SK-N-SH treated with all-trans-retinoic acid at 6 μM for 48 hours (cell line): Measurements from ENCODE around the gene CLIC5.

ENCODE experiments used
- ATAC-seq: fragments of 200-7000 bp; cut with Tn5 transposase; 3 replicates; pipeline ENCODE4 v1.9.1; 2020; ENCODE audit warnings: mild to moderate bottlenecking, moderate library complexity
- ARNTL ChIP-seq: fragments of 450-650 bp; formaldehyde crosslinking; IDR thresholded peaks from 2 replicates; pipeline ENCODE4 v1.5.0; 2020; ENCODE audit warnings: low read depth, mild to moderate bottlenecking, moderate library complexity, borderline replicate concordance
- BACH2 ChIP-seq: fragments of 250-450 bp; sonication (Bioruptor Pico); IDR thresholded peaks from 2 replicates; pipeline ENCODE4 v1.9.0; 2021; ENCODE audit warnings: mild to moderate bottlenecking, borderline replicate concordance
- CSDC2 ChIP-seq: fragments of 250-450 bp; sonication (Bioruptor Pico); IDR thresholded peaks from 2 replicates; pipeline ENCODE4 v1.5.0; 2020; ENCODE audit warnings: mild to moderate bottlenecking, moderate library complexity
- ESRRG ChIP-seq: fragments of 250-450 bp; sonication (Bioruptor Pico); IDR thresholded peaks from 2 replicates; pipeline ENCODE4 v1.6.1; 2021; ENCODE audit warnings: mild to moderate bottlenecking
- GLIS3 ChIP-seq: fragments of 250-450 bp; sonication (Bioruptor Pico); IDR thresholded peaks from 2 replicates; pipeline ENCODE4 v1.5.0; 2020; ENCODE audit warnings: mild to moderate bottlenecking, moderate library complexity
- ISL1 ChIP-seq: fragments of 250-450 bp; sonication (Bioruptor Pico); IDR thresholded peaks from 2 replicates; pipeline ENCODE4 v2.1.2; 2022; ENCODE audit warnings: mild to moderate bottlenecking, moderate library complexity
- OSR1 ChIP-seq: fragments of 250-450 bp; sonication (Bioruptor Pico); IDR thresholded peaks from 2 replicates; pipeline ENCODE4 v1.8.0; 2022; ENCODE audit warnings: moderate library complexity, mild to moderate bottlenecking, inconsistent platforms
- RARB ChIP-seq: fragments of 250-450 bp; sonication (Bioruptor Pico); IDR thresholded peaks from 2 replicates; pipeline ENCODE4 v1.8.0; 2021; ENCODE audit warnings: mild to moderate bottlenecking, moderate library complexity
- SNAI2 ChIP-seq: fragments of 250-450 bp; sonication (Bioruptor Pico); IDR thresholded peaks from 2 replicates; pipeline ENCODE4 v1.5.0; 2020; ENCODE audit warnings: mild to moderate bottlenecking, moderate library complexity
- TCF4 ChIP-seq: fragments of 250-450 bp; sonication (Bioruptor Pico); IDR thresholded peaks from 2 replicates; pipeline ENCODE4 v1.8.0; 2021; ENCODE audit warnings: mild to moderate bottlenecking, moderate library complexity, borderline replicate concordance
- TOX ChIP-seq: fragments of 250-450 bp; sonication (Bioruptor Pico); IDR thresholded peaks from 2 replicates; pipeline ENCODE4 v1.8.0; 2021; ENCODE audit warnings: mild to moderate bottlenecking, moderate library complexity, borderline replicate concordance
- ZC3H10 ChIP-seq: fragments of 250-450 bp; sonication (Bioruptor Pico); IDR thresholded peaks from 2 replicates; pipeline ENCODE4 v1.5.1; 2021; ENCODE audit warnings: mild to moderate bottlenecking, moderate library complexity
- ZFP3 ChIP-seq: fragments of 250-450 bp; sonication (Bioruptor Pico); IDR thresholded peaks from 2 replicates; pipeline ENCODE4 v1.5.0; 2020; ENCODE audit warnings: mild to moderate bottlenecking, moderate library complexity
- ZFP30 ChIP-seq: fragments of 450-650 bp; formaldehyde crosslinking; IDR thresholded peaks from 2 replicates; pipeline ENCODE4 v1.5.0; 2022; ENCODE audit warnings: mild to moderate bottlenecking, moderate library complexity
- ZNF565 ChIP-seq: fragments of 450-650 bp; formaldehyde crosslinking; conservative IDR thresholded peaks from 2 replicates; pipeline ENCODE4 v1.5.0; 2020; ENCODE audit warnings: low read depth, mild to moderate bottlenecking, moderate library complexity
- ZNF70 ChIP-seq: fragments of 450-650 bp; formaldehyde crosslinking; IDR thresholded peaks from 2 replicates; pipeline ENCODE4 v1.5.0; 2020; ENCODE audit warnings: mild to moderate bottlenecking, moderate library complexity
- ZNF8 ChIP-seq: fragments of 450-650 bp; formaldehyde crosslinking; IDR thresholded peaks from 2 replicates; pipeline ENCODE4 v1.5.0; 2020; ENCODE audit warnings: mild to moderate bottlenecking, moderate library complexity
- TF ChIP-seq, protein P1 (sequence below): fragments of 250-450 bp; sonication (Bioruptor Pico); IDR thresholded peaks from 2 replicates; pipeline ENCODE4 v1.5.0; 2020; ENCODE audit warnings: mild to moderate bottlenecking, moderate library complexity
- TF ChIP-seq, protein P2 (sequence below): fragments of 250-450 bp; sonication (Bioruptor Pico); IDR thresholded peaks from 2 replicates; pipeline ENCODE4 v1.5.1; 2020; ENCODE audit warnings: low read depth, mild to moderate bottlenecking, moderate library complexity
- TF ChIP-seq, protein P3 (sequence below): fragments of 250-450 bp; sonication (Bioruptor Pico); IDR thresholded peaks from 2 replicates; pipeline ENCODE4 v1.8.0; 2020; ENCODE audit warnings: mild to moderate bottlenecking, moderate library complexity, borderline replicate concordance
- TF ChIP-seq, protein P4 (sequence below): fragments of 250-450 bp; sonication (Bioruptor Pico); IDR thresholded peaks from 2 replicates; pipeline ENCODE4 v1.5.1; 2021; ENCODE audit warnings: mild to moderate bottlenecking, moderate library complexity
- TF ChIP-seq, protein P5 (sequence below): fragments of 250-450 bp; sonication (Bioruptor Pico); IDR thresholded peaks from 2 replicates; pipeline ENCODE4 v1.8.0; 2021; ENCODE audit warnings: low read depth, mild to moderate bottlenecking, moderate library complexity, borderline replicate concordance

CLIC5 gene

DNA sequence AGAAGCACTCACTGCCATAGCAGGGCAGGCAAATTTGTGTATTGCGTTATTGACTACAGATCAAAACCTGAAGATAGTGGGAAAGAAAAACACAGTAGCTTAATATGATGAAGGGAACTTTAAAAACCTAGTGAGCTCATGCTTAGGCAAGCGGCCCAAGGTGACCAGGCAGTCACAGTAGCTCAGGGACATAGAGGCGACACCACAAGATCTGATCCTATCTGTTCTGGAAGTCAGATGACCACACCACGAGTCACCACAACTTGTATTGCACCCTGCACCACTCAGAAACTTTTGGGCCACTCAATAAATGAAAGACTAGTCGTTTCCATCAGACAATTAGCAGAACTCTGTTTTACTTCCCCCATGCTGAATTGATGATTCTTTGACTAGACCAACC lies 4.9 kb downstream of the CLIC5 start:
- TF ChIP-seq, protein P1, sequence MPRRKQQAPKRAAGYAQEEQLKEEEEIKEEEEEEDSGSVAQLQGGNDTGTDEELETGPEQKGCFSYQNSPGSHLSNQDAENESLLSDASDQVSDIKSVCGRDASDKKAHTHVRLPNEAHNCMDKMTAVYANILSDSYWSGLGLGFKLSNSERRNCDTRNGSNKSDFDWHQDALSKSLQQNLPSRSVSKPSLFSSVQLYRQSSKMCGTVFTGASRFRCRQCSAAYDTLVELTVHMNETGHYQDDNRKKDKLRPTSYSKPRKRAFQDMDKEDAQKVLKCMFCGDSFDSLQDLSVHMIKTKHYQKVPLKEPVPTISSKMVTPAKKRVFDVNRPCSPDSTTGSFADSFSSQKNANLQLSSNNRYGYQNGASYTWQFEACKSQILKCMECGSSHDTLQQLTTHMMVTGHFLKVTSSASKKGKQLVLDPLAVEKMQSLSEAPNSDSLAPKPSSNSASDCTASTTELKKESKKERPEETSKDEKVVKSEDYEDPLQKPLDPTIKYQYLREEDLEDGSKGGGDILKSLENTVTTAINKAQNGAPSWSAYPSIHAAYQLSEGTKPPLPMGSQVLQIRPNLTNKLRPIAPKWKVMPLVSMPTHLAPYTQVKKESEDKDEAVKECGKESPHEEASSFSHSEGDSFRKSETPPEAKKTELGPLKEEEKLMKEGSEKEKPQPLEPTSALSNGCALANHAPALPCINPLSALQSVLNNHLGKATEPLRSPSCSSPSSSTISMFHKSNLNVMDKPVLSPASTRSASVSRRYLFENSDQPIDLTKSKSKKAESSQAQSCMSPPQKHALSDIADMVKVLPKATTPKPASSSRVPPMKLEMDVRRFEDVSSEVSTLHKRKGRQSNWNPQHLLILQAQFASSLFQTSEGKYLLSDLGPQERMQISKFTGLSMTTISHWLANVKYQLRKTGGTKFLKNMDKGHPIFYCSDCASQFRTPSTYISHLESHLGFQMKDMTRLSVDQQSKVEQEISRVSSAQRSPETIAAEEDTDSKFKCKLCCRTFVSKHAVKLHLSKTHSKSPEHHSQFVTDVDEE (CRISPR knock-in tag), result no peak
- TF ChIP-seq CSDC2 (no peak), ZNF565 (CRISPR knock-in tag) (no peak), ZFP30 (CRISPR knock-in tag) (no peak), ZNF70 (CRISPR knock-in tag) (no peak), OSR1 (CRISPR knock-in tag) (no peak), SNAI2 (CRISPR knock-in tag) (no peak)
- TF ChIP-seq, protein P2, sequence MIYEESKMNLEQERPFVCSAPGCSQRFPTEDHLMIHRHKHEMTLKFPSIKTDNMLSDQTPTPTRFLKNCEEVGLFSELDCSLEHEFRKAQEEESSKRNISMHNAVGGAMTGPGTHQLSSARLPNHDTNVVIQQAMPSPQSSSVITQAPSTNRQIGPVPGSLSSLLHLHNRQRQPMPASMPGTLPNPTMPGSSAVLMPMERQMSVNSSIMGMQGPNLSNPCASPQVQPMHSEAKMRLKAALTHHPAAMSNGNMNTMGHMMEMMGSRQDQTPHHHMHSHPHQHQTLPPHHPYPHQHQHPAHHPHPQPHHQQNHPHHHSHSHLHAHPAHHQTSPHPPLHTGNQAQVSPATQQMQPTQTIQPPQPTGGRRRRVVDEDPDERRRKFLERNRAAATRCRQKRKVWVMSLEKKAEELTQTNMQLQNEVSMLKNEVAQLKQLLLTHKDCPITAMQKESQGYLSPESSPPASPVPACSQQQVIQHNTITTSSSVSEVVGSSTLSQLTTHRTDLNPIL (CRISPR knock-in tag), result no peak
- TF ChIP-seq, protein P3, sequence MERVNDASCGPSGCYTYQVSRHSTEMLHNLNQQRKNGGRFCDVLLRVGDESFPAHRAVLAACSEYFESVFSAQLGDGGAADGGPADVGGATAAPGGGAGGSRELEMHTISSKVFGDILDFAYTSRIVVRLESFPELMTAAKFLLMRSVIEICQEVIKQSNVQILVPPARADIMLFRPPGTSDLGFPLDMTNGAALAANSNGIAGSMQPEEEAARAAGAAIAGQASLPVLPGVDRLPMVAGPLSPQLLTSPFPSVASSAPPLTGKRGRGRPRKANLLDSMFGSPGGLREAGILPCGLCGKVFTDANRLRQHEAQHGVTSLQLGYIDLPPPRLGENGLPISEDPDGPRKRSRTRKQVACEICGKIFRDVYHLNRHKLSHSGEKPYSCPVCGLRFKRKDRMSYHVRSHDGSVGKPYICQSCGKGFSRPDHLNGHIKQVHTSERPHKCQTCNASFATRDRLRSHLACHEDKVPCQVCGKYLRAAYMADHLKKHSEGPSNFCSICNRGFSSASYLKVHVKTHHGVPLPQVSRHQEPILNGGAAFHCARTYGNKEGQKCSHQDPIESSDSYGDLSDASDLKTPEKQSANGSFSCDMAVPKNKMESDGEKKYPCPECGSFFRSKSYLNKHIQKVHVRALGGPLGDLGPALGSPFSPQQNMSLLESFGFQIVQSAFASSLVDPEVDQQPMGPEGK (CRISPR knock-in tag), result no peak
- TF ChIP-seq, protein P4, sequence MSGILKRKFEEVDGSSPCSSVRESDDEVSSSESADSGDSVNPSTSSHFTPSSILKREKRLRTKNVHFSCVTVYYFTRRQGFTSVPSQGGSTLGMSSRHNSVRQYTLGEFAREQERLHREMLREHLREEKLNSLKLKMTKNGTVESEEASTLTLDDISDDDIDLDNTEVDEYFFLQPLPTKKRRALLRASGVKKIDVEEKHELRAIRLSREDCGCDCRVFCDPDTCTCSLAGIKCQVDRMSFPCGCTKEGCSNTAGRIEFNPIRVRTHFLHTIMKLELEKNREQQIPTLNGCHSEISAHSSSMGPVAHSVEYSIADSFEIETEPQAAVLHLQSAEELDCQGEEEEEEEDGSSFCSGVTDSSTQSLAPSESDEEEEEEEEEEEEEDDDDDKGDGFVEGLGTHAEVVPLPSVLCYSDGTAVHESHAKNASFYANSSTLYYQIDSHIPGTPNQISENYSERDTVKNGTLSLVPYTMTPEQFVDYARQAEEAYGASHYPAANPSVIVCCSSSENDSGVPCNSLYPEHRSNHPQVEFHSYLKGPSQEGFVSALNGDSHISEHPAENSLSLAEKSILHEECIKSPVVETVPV, result no peak

DNA sequence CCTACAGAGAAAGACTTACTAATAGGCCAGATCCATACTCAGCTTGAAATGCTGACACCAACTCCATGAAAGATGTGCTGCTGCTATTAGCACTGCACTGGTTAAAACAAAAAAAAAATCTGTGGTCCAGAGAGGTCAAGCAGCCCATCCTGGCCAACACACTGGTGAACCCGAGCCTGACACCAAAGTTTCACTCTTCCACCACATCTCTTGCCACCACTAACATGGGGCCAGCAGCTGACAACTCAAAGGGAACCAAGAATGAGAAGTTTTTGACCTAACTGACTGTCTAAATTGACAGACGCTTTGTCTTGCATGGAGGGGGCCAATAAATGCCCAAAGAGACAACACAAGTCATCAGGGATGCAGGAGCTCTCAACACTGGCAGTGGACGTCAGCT lies 5.4 kb downstream of the CLIC5 start:
- no peak for TF ChIP-seq SNAI2 (CRISPR knock-in tag)
- TF ChIP-seq ZNF565 (CRISPR knock-in tag), result no peak
- no peak for TF ChIP-seq ZNF8 (CRISPR knock-in tag)
- TF ChIP-seq ZNF70 (CRISPR knock-in tag), result no peak
- TF ChIP-seq CSDC2, result no peak
- TF ChIP-seq OSR1 (CRISPR knock-in tag), result no peak
- no peak for TF ChIP-seq ZFP30 (CRISPR knock-in tag)
- no peak for TF ChIP-seq GLIS3 (CRISPR knock-in tag)
- TF ChIP-seq ESRRG (CRISPR knock-in tag), result no peak
- TF ChIP-seq, protein P1 (CRISPR knock-in tag), result no peak
- no peak for TF ChIP-seq TOX (CRISPR knock-in tag)
- TF ChIP-seq RARB, result no peak
- TF ChIP-seq ZC3H10 (CRISPR knock-in tag), result no peak

More for the DNA sequence above, 4.9 kb downstream of the CLIC5 start:
- ATAC-seq, result no peak

DNA sequence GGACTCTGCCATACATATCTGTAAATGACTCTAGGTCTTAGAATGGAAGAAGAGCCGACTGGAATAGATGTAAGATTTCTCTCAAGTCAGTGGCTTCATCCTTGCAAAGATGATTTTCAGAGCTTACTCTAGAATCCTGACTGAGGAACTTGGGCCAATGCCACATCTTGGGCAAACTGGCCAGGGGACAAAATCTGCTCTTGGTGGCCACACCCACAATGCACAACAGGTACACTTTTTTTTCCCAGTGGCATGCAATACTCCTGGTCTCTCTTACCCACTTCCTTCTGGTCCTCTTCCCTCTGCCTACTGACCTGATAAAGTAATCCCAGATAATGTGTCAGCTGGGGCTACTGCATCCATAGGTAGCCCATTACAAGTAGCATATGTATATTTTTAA lies 13.4 kb downstream of the CLIC5 start:
- TF ChIP-seq, protein P2 (CRISPR knock-in tag), result no peak
- TF ChIP-seq GLIS3 (CRISPR knock-in tag), result no peak
- TF ChIP-seq, protein P5, sequence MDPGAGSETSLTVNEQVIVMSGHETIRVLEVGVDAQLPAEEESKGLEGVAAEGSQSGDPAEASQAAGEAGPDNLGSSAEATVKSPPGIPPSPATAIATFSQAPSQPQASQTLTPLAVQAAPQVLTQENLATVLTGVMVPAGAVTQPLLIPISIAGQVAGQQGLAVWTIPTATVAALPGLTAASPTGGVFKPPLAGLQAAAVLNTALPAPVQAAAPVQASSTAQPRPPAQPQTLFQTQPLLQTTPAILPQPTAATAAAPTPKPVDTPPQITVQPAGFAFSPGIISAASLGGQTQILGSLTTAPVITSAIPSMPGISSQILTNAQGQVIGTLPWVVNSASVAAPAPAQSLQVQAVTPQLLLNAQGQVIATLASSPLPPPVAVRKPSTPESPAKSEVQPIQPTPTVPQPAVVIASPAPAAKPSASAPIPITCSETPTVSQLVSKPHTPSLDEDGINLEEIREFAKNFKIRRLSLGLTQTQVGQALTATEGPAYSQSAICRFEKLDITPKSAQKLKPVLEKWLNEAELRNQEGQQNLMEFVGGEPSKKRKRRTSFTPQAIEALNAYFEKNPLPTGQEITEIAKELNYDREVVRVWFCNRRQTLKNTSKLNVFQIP, result no peak
- no peak for TF ChIP-seq ZNF565 (CRISPR knock-in tag)
- TF ChIP-seq ZFP3, result no peak
- no peak for TF ChIP-seq CSDC2
- no peak for TF ChIP-seq TCF4 (CRISPR knock-in tag)
- TF ChIP-seq RARB, result no peak
- no peak for TF ChIP-seq ESRRG (CRISPR knock-in tag)
- no peak for TF ChIP-seq ZC3H10 (CRISPR knock-in tag)
- TF ChIP-seq OSR1 (CRISPR knock-in tag), result no peak
- TF ChIP-seq SNAI2 (CRISPR knock-in tag), result no peak
- TF ChIP-seq BACH2 (CRISPR knock-in tag), result no peak
- no peak for TF ChIP-seq ISL1
- no peak for TF ChIP-seq ZFP30 (CRISPR knock-in tag)
- TF ChIP-seq, protein P4, result no peak
- TF ChIP-seq ARNTL (CRISPR knock-in tag), result no peak
- ATAC-seq, result no peak

More for the DNA sequence above, 5.4 kb downstream of the CLIC5 start:
- ATAC-seq, result no peak
